Testis (tissue), 2 donors: Measurements from ENCODE around the gene TBC1D16.

Experiments used
- POLR2A ChIP-seq: fragments of 450-650 bp; IDR thresholded peaks from one replicate; pipeline ENCODE4 v1.6.1; 2017; ENCODE audit warnings: antibody characterized with exemption, mild to moderate bottlenecking, moderate library complexity
- TF ChIP-seq, protein P1 (sequence below), 3 experiments: fragments of 450-650 bp in 2 of 3; fragments of 200-600 bp in 1 of 3; sonication (generic) in 1 of 3; IDR thresholded peaks; one replicate each; pipeline ENCODE4 v1.5.1; 2016 to 2019; ENCODE audit warnings: antibody characterized with exemption in 3 of 3, mild to moderate bottlenecking in 2 of 3, moderate library complexity in 1 of 3

DNA sequence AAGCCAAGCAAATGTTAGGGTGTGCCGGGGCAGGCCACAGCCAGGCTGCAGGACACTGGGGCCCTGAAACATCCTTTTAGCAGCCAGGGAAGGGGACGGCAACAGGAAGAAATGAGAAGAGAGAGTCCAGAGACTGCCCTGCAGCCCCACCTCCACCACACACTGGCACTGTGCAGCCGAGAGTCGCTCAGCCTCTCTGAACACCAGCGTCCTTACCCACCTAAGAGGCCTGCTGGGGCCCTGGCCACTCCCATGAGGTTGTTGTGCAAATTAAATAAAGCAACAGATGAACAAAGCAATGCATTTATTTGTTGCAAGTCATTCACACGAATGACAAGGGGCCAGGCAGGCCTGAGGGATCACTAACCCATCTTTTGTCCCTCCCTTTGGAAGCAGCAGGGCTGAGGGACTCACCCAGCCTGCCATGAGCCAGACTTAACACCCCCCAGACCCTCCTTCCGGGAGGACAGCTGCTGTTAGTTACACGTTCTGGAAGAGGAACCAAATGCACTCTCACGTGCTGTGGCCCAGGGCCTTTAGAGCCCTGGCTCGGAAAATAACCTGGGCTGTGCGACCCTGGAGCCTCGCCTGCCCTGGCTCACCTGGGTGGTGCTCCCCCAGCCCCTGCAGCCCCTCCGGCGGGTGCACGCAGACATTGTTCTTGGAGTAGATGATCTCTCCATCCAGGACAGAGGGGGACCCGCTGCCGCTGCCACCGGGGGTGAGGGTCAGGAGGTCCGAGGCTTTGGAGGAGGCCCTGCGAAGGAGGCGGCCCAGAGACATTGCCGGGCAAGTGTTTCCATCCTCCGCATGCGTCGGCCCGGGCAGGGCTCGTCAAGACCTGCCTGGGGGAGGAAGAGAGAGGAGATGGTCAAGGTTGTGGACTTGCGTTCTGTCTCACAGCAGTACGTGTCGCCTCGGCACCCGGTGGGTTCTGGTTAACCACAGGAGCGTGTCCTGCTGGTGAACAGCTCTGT, 22.6 kb downstream of the TBC1D16 start:
- TF ChIP-seq, protein P1, sequence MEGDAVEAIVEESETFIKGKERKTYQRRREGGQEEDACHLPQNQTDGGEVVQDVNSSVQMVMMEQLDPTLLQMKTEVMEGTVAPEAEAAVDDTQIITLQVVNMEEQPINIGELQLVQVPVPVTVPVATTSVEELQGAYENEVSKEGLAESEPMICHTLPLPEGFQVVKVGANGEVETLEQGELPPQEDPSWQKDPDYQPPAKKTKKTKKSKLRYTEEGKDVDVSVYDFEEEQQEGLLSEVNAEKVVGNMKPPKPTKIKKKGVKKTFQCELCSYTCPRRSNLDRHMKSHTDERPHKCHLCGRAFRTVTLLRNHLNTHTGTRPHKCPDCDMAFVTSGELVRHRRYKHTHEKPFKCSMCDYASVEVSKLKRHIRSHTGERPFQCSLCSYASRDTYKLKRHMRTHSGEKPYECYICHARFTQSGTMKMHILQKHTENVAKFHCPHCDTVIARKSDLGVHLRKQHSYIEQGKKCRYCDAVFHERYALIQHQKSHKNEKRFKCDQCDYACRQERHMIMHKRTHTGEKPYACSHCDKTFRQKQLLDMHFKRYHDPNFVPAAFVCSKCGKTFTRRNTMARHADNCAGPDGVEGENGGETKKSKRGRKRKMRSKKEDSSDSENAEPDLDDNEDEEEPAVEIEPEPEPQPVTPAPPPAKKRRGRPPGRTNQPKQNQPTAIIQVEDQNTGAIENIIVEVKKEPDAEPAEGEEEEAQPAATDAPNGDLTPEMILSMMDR (IDR thresholded peaks at IDR 0.05) = no peak
- no peak for TF ChIP-seq POLR2A
